Hindlimb muscle (tissue), 1 donor: ENCODE results near the gene TTR. TPM values are rescaled to one million over a fixed set of nuclear protein-coding genes. Genes with fewer than 3 reads are reported as not detected.
A peak's percentile ranks its signal among the peaks of the same experiment; 100 is the strongest.

ENCODE experiments used
- DNase-seq: peaks from one replicate; pipeline ENCODE4 v3.0.0-alpha.2; 2013
- polyA plus RNA-seq: library from polyadenylated mRNA; unstranded; fragments of 120-200 nt; gene quantifications from one replicate; pipeline ENCODE4 v1.2.1, GENCODE V29; 2013; ENCODE audit not compliant: insufficient read length

TTR gene
- polyA plus RNA-seq, 1 donor: not detected

DNA sequence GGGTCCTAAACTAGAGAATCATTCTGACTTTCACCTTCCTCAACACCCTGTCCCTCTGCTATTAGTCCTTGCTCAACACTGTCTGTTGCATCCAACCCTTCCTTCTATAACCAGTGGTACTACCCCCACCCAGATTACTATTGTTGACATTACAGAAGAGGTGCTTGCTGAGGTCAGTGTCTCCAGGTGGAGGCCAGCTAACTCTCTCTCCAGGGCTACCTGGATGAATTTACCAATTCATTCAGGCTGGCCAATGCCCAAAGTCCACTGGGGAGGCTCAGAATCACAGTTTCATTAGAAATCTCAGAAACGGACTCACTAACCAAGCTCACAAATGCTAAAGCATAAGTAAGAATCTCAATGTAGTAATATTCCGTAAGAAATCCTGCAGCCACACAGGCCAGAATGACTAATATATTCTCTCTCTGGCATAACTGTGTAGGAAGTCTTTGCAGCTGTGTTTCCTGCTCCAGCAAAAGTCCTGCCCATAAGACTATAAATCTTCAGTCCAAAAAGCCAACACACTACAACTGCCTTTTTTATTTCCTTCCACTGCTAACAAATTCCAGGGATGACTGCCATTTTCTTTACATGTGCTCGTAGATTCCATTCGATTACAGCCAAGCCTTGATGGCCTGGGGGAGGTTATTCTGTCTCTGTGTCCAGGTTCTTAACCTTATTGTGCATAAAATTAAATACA, 10.0 kb upstream of the TTR start:
- DNase-seq: peak; percentile 46

DNA sequence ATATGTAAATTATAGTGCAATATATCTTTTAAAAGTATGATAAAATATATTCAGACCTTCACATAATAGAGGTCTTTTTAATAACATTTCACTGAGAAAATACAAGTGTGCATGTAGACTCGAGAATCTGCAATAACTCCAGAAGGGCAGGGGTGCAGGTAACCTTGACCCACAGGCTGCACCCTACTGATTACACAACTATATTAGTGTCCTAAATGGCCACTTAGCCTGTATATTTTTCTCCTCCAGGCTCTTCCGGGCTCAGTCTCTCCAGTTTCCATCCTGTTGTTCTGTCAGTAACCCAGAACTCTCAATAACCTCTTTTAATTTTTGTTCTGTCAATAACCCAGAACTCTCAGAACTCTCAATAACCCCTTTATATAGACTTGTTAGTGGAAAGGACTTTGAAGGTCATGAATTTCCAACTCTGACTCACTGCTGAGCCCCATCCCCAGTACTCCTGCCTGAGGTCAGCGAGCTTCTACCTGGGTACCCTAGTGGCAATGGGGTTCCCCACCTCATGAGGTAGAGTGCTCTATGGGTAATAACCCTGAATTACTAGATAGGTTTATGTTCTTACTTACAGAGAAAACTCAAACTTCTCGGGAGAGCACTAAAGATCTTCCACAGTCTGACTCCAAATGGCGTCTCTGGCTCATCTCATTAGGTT, 8.4 kb upstream of the TTR start:
- no peak for DNase-seq

DNA sequence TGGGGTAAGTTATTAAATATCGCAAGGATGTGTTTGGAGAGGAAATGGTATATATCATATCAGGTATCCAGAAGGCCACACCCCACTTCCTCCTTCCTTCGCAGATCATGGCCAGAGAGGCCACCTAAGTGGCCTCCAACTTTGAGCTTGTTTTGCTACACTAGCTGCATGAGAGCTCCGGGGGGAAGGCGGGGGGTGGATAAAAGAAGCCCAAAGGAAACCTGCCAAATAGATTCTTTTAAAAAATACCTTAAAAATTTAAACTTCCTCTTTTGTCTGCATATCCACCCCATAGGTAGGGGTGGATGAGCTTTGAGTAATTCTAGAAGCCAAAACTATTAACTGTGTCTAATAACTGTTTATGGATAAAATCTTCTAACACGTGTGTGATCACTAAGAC, 5.7 kb upstream of the TTR start:
- no peak for DNase-seq

DNA sequence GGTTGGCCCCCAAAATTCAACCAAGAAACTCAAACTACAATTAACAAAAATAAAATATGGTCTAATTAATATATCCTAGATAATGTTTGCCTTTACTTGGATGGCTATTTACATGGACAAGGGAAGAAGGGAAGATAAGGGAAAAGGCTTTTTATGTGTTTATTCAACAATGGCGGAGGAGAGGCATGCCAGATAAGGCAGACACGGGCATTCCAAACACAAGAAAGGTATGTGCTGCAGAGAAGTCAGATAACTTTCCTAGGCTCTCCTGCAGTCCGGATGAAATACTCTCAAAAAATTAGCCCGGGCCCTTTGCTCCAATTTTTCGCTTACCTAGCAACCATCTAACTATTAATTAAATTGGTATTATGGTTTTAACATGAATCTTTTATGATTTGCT, 5.1 kb upstream of the TTR start:
- no peak for DNase-seq

DNA sequence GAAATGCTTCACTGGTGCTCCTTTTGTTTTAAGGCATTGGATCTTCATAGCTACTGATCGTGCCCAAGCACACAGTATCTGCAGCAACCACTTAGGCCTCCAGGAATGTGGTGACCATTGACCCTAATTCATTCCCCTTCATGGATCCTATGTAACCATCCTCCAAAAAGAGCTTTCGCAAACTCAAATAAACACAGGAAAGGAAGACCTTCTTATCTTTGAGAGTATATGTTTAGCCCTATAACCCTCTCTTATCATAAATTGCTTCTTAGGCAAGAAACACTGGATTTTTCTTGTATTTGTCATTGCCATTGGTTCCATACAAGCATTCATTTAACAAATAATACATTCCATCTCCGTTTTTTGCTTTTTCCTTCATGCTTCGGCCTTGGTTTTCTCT, 4.1 kb upstream of the TTR start:
- DNase-seq: no peak

DNA sequence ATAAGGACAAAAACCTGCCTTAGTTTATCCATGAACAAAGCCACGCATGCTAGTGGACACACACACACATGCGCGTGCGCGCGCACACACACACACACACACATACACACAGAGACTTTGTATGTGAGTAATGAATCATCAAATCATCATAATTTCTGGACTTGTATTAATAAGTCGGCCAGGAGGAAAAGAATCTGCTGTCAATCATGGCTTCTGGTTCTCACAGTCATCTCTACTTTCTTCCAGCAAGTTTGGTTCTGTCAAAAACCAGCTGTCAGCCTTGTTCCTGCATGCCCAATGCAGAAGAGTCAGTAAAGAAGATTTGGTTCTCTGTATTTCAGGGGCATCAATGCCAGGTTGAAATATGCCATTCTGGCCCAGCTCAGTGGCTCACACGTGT, 1.1 kb upstream of the TTR start:
- no peak for DNase-seq

DNA sequence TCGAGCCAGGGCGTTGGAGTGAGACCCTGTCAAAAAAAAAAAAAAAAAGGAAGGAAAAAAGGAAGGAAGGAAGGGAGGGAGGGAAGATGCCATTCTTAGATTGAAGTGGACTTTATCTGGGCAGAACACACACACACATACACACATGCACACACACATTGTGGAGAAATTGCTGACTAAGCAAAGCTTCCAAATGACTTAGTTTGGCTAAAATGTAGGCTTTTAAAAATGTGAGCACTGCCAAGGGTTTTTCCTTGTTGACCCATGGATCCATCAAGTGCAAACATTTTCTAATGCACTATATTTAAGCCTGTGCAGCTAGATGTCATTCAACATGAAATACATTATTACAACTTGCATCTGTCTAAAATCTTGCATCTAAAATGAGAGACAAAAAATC, 564 bp upstream of the TTR start:
- no peak for DNase-seq

DNA sequence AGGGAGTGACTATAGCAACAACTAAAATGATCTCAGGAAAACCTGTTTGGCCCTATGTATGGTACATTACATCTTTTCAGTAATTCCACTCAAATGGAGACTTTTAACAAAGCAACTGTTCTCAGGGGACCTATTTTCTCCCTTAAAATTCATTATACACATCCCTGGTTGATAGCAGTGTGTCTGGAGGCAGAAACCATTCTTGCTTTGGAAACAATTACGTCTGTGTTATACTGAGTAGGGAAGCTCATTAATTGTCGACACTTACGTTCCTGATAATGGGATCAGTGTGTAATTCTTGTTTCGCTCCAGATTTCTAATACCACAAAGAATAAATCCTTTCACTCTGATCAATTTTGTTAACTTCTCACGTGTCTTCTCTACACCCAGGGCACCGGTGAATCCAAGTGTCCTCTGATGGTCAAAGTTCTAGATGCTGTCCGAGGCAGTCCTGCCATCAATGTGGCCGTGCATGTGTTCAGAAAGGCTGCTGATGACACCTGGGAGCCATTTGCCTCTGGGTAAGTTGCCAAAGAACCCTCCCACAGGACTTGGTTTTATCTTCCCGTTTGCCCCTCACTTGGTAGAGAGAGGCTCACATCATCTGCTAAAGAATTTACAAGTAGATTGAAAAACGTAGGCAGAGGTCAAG, 955 bp downstream of the TTR start:
- DNase-seq: no peak

DNA sequence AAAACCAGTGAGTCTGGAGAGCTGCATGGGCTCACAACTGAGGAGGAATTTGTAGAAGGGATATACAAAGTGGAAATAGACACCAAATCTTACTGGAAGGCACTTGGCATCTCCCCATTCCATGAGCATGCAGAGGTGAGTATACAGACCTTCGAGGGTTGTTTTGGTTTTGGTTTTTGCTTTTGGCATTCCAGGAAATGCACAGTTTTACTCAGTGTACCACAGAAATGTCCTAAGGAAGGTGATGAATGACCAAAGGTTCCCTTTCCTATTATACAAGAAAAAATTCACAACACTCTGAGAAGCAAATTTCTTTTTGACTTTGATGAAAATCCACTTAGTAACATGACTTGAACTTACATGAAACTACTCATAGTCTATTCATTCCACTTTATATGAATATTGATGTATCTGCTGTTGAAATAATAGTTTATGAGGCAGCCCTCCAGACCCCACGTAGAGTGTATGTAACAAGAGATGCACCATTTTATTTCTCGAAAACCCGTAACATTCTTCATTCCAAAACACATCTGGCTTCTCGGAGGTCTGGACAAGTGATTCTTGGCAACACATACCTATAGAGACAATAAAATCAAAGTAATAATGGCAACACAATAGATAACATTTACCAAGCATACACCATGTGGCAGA, 3.6 kb downstream of the TTR start:
- no peak for DNase-seq

DNA sequence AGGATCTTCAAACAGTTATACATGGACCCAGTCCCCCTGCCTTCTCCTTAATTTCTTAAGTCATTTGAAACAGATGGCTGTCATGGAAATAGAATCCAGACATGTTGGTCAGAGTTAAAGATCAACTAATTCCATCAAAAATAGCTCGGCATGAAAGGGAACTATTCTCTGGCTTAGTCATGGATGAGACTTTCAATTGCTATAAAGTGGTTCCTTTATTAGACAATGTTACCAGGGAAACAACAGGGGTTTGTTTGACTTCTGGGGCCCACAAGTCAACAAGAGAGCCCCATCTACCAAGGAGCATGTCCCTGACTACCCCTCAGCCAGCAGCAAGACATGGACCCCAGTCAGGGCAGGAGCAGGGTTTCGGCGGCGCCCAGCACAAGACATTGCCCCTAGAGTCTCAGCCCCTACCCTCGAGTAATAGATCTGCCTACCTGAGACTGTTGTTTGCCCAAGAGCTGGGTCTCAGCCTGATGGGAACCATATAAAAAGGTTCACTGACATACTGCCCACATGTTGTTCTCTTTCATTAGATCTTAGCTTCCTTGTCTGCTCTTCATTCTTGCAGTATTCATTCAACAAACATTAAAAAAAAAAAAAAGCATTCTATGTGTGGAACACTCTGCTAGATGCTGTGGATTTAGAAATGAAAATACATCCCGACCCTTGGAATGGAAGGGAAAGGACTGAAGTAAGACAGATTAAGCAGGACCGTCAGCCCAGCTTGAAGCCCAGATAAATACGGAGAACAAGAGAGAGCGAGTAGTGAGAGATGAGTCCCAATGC, 4.6 kb downstream of the TTR start:
- DNase-seq: no peak

DNA sequence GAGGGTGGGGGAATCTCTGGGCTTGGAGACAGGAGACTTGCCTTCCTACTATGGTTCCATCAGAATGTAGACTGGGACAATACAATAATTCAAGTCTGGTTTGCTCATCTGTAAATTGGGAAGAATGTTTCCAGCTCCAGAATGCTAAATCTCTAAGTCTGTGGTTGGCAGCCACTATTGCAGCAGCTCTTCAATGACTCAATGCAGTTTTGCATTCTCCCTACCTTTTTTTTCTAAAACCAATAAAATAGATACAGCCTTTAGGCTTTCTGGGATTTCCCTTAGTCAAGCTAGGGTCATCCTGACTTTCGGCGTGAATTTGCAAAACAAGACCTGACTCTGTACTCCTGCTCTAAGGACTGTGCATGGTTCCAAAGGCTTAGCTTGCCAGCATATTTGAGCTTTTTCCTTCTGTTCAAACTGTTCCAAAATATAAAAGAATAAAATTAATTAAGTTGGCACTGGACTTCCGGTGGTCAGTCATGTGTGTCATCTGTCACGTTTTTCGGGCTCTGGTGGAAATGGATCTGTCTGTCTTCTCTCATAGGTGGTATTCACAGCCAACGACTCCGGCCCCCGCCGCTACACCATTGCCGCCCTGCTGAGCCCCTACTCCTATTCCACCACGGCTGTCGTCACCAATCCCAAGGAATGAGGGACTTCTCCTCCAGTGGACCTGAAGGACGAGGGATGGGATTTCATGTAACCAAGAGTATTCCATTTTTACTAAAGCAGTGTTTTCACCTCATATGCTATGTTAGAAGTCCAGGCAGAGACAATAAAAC, 6.5 kb downstream of the TTR start:
- no peak for DNase-seq

DNA sequence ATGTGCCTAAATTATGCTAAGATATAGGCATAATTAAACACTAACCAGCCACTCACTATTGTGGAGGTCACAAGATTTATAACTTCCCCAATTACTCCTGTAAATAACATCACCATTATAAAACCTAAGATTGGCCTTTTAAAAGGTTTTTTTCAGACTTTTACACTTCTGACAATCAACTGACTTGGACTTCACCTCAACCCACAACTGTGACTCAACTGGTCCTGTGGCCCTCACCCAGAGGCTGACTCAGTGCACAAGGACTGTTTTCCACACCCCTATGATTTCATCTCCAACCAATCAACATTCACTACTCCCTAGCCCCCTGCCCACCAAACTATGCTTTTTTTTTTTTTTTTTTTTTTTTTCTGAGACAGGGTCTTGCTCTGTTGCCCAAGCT, 11.6 kb downstream of the TTR start:
- no peak for DNase-seq

DNA sequence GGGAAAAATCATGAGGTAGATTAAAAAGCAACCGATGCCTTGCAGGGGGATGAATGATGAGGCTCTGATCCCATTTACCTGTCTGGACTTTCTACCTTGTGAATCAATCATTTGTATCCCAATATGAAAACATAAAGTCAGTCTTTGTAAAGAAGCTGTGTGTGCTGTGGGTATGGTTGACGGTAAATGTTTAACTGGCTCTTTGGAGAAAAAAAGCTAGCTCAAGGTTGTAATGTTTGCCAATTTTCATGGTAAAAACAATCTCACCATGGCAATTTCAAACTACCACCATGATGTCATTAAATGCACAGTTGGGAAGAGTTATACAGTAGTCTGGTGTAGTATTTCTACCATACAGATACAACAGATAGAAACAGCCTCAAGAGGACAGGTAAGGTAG, 14.6 kb downstream of the TTR start:
- no peak for DNase-seq

DNA sequence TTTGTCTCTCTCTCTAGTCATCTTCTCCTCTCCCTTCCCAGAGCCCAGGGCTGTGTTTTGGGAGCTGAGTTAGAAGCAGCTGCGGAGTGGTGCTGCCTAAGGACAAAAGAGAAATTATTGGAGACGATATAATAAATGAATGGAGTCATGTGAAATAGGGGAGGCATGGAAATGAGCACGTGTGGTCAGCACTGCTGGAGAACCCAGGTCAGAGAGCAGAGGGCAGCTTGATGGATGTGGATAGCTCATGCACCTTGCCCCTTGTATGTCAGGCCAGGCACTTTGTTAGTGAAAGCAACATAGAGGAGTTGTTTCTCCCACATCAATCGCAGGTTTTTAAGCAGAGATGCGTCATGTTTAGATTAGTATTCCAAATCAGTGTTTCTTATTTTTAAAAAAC, 15.7 kb downstream of the TTR start:
- no peak for DNase-seq

DNA sequence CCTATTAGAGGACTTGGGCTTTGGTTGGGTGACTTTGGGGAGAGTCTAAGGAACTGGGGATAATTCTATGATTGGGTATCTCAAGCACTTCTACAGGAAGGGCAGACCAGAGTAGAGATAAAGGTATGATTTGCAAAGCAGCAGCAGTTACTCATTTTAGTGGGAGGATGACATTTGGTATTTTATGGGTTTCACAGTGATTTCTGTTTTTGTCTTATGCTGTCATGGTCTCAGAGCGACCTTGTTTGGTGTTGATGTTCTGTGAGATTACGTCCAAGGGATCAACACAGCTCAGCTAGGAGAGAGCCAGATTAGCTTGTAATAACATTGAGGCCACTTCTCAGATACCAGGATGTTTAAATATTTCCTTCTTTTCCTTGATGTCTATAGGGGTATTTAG, 18.2 kb downstream of the TTR start:
- DNase-seq: no peak

DNA sequence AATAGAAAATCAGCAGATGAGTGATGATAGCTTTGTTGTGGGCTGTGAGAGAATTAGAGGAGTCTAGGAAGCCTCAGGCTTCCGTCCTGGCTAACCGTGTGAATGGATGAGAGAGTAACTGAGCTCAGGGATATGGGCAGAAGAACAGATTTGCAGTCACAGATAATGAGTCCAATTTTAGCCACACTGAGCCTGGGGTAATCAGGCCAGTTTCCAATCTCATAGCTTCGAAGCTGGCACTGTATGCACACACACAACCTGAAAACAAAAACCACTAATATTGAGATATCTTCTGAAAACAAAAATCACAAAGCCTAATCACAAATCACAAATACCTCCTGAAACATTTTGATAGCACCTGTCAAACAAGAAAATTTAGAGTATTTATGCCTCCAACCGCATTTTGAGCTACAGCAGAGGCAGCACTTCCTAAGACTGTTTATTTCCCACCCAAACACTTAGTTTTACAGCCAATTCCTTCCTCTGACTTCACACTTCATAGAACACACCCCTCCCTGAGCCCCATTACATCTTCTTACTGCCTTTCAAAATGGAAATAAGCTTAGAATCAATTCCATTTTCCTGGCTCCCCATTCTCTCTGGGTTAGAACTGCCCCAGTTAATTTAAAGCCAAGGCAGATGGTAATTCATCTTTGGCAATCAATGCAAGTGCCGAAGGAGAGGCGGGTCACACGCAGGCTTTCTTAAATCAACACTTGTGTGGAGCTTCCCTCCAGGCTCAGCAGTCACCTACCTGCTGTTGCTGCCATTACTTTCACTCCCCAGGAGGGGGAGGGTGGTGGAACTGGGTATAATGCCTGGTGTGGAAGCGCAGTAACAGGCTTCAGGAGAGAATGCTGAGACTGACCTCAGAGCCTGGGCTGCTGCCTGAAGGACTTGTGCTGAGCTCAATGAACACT, 18.9 kb downstream of the TTR start:
- DNase-seq: no peak

DNA sequence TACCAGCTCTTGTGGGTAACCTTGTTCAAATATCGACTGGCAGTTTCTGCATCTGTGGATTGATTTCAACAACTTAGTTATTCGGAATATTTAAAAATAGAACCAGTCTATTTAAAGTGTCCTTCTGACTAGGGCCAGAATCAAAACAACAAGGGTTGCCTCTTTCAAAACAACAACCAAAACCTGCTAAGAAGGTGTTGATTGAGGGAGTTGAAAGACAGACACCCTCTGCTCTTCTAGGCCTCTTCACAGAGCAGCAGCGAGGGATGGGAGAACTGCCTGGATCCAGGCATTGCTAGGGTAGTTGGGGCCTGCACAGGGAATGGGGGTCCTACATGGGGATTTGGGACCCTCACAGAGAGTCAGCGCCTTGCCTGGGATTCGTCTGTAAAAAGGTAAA, 19.8 kb downstream of the TTR start:
- no peak for DNase-seq

DNA sequence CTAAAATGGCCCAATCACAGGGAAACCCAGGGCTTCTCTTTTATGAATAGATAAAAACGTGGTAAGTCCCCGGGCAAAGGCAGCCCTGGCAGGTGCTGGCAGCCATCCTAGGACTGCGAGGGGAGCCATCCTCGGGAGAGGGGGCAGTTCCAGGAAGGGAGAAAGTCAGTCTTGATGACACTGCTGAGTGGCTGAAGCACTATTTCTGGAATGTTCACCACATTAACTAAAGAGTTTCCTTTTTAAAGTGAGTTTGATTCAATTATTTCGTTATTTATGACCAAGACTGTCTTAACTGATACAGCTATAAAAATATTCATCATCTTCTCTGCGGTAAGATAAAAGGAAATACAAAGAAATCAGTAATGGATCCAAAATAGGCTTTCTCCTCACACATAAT, 20.4 kb downstream of the TTR start:
- no peak for DNase-seq

DNA sequence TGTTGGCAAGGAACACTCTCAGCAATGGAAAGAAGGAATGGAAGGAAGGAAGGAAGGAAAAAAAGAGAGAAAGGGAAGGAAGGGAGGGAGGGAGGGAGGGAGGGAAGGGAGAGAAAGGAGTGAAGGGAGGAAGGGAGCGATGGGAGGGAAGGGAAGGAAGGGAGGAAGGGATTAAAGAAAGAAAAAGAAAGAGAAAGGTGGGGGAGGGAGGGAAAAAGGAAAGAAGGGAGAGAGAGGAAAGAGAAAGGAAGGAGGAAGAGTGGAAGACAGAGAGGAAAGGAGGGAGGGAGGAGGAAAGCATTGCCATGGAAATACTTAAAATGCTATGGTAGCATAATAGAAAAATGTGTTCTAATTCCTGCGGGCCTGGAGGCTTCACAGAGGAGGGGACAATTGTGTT, 22.4 kb downstream of the TTR start:
- no peak for DNase-seq

DNA sequence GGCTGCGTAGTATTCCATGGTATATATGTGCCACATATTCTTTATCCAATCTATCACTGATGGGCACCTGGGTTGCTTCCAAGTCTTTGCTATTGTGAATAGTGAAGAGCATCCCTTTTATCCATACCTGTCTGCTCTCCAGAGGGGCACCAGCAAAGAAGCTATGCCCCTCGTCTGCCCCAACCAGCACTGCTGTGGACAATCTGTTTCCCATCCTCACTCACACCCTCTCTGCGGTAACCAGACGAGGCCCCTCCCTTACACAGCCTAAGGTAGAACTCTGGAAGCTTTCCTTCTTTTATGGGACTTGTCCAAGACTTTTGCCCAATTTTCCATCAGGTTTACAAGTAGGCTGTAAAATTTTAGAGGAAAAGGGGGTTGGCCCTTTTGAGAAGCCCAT, 24.9 kb downstream of the TTR start:
- no peak for DNase-seq
